Umbilical cord (tissue), 2 donors: ENCODE results near the gene KLF18. TPM values are rescaled to one million over a fixed set of nuclear protein-coding genes. Genes with fewer than 3 reads are reported as not detected.
"Not testable (repeated sequence)": the region's sequence is repeated elsewhere in the genome, so short reads cannot be mapped to it uniquely, and the experiment has no call there.

Experiments
- DNase-seq: peaks from one replicate; pipeline ENCODE4 v3.0.0-alpha.2; 2015; ENCODE audit warnings: low spot score
- total RNA-seq: library from RNA; depleted of rRNA; stranded (reverse); fragments of >200 nt; gene quantifications from one replicate; pipeline ENCODE4 v1.2.3, GENCODE V29; 2014; ENCODE audit warnings: low replicate concordance; ENCODE audit not compliant: insufficient read depth

Gene KLF18
- total RNA-seq, 1 donor from 2014 or later: 0.24 TPM

GRCh38 chr1:44120398-44120949 lies 21.0 kb downstream of the KLF18 start:
- DNase-seq: no peak

GRCh38 chr1:44119525-44119924 lies 21.9 kb downstream of the KLF18 start:
- no peak for DNase-seq

- no peak for DNase-seq
Observed at GRCh38 chr1:44118682-44119081, 22.7 kb downstream of the KLF18 start, which contains the start of gene KLF17. Gene KLF17, plus strand, starts transcription at chr1:44118821. Its CDS starts 87 bp downstream, at chr1:44118908.

- not testable (repeated sequence) for DNase-seq
Observed at GRCh38 chr1:44117272-44117671, 24.2 kb downstream of the KLF18 start.

- DNase-seq: no peak
Observed at GRCh38 chr1:44114098-44114497, 27.3 kb downstream of the KLF18 start.

- no peak for DNase-seq
Observed at GRCh38 chr1:44113095-44113609, 28.3 kb downstream of the KLF18 start.

GRCh38 chr1:44112486-44112885 lies 28.9 kb downstream of the KLF18 start:
- no peak for DNase-seq

GRCh38 chr1:44111861-44112260 lies 29.6 kb downstream of the KLF18 start:
- DNase-seq: no peak

GRCh38 chr1:44110916-44111315 lies 30.5 kb downstream of the KLF18 start:
- DNase-seq: no peak

GRCh38 chr1:44108971-44109370 lies 32.5 kb downstream of the KLF18 start:
- DNase-seq: no peak

- DNase-seq: no peak
Observed at GRCh38 chr1:44108241-44108640, 33.2 kb downstream of the KLF18 start.

GRCh38 chr1:44105810-44106209 lies 35.6 kb downstream of the KLF18 start:
- DNase-seq: no peak

GRCh38 chr1:44103270-44104131 lies 37.9 kb downstream of the KLF18 start:
- DNase-seq: no peak

GRCh38 chr1:44101328-44101727 lies 40.1 kb downstream of the KLF18 start:
- DNase-seq: no peak

GRCh38 chr1:44100183-44100868 lies 41.1 kb downstream of the KLF18 start:
- no peak for DNase-seq

- no peak for DNase-seq
Observed at GRCh38 chr1:44094047-44094446, 47.4 kb downstream of the KLF18 start.

GRCh38 chr1:44090429-44091252 lies 50.8 kb downstream of the KLF18 start:
- no peak for DNase-seq

- DNase-seq: peak; percentile 38
Observed at GRCh38 chr1:44089371-44090048, 51.9 kb downstream of the KLF18 start.
